ENCODE data around the gene SLC8A1. TPM values are rescaled to one million over a fixed set of nuclear protein-coding genes. Genes with fewer than 3 reads are reported as not detected.

The SLC8A1 gene
- total and polyA plus RNA-seq, 7 donors: 0.20 to 4.9 (median 2.3) TPM

DNA sequence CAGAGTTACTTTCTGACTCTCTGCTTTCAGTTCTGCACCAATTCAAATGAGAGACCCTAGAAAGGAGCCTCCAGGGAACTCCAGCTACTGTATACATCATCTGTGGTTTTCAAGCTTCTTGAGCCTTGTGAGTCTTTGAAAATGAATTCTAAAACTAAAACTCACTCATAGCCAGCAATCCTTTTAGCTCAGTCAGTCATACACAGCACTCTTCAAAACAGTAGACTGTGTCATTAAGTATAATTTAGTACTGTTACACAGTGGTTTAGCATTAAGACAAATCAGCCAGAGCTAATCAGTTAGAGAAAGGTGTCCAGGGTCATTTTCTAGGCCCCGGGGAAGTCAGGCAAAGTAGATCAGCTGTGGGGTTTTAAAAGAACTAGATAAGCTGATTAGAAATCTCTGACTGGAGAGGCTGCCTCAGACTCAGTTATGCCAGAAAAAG, 350.7 kb downstream of the SLC8A1 start:
- WGBS, 3 donors: 0 to 27% (median 18%) methylated on average over 1 of the region's 1 CpG
- TF ChIP-seq, protein P1, sequence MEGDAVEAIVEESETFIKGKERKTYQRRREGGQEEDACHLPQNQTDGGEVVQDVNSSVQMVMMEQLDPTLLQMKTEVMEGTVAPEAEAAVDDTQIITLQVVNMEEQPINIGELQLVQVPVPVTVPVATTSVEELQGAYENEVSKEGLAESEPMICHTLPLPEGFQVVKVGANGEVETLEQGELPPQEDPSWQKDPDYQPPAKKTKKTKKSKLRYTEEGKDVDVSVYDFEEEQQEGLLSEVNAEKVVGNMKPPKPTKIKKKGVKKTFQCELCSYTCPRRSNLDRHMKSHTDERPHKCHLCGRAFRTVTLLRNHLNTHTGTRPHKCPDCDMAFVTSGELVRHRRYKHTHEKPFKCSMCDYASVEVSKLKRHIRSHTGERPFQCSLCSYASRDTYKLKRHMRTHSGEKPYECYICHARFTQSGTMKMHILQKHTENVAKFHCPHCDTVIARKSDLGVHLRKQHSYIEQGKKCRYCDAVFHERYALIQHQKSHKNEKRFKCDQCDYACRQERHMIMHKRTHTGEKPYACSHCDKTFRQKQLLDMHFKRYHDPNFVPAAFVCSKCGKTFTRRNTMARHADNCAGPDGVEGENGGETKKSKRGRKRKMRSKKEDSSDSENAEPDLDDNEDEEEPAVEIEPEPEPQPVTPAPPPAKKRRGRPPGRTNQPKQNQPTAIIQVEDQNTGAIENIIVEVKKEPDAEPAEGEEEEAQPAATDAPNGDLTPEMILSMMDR (IDR thresholded peaks at IDR 0.05): no peak
- Histone ChIP-seq H3K36me3 (ENCODE audit: insufficient read depth in 1 of 2, low read depth in 1 of 2) (no peaks in the 10 kb centered on the region), H3K4me3 (no peak overlapping the region), H3K27me3 (ENCODE audit: insufficient read depth in 3 of 3, low read length in 2 of 3) (peaks cover 0 to 3% (median 0%) of the 10 kb centered on the region in 3 donors), H3K27ac (no peak overlapping the region), H3K4me1 (no peaks in the 10 kb centered on the region), H3K9me3 (no peaks in the 10 kb centered on the region)
- intact Hi-C loops (cut with DNase I): no loop called here
- no peak for ATAC-seq
- no peak for DNase-seq

DNA sequence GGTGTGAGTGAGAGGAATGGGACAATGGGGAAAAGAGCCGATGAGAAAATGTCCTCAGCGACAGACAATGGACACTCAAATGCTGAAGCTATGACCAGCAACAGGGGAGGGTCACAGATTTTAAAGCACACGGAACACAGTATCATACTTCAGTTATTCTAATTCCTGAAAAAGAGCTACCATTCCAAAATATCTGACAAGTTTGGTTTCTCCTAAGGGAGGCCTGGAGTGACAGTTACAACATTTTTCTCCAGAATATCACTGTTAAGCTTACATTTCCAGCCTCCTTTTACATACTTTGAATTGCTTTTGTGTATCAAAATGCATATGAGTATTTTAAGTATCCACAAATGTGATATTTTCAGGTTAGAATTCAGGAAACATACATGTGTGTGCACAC, 351.2 kb downstream of the SLC8A1 start:
- intact Hi-C loops (cut with DNase I): no loop called here
- Histone ChIP-seq H3K27me3 (ENCODE audit: insufficient read depth in 3 of 3, low read length in 2 of 3) (peaks cover 0 to 3% (median 0%) of the 10 kb centered on the region in 3 donors), H3K4me1 (no peaks in the 10 kb centered on the region), H3K36me3 (ENCODE audit: insufficient read depth in 1 of 2, low read depth in 1 of 2) (no peaks in the 10 kb centered on the region), H3K27ac (no peak overlapping the region), H3K9me3 (no peaks in the 10 kb centered on the region), H3K4me3 (no peak overlapping the region)
- ATAC-seq: no peak
- 88% methylated on average over 3 of the region's 3 CpGs for WGBS, 3 donors
- no peak for DNase-seq
- TF ChIP-seq, protein P1 (IDR thresholded peaks at IDR 0.05): no peak

DNA sequence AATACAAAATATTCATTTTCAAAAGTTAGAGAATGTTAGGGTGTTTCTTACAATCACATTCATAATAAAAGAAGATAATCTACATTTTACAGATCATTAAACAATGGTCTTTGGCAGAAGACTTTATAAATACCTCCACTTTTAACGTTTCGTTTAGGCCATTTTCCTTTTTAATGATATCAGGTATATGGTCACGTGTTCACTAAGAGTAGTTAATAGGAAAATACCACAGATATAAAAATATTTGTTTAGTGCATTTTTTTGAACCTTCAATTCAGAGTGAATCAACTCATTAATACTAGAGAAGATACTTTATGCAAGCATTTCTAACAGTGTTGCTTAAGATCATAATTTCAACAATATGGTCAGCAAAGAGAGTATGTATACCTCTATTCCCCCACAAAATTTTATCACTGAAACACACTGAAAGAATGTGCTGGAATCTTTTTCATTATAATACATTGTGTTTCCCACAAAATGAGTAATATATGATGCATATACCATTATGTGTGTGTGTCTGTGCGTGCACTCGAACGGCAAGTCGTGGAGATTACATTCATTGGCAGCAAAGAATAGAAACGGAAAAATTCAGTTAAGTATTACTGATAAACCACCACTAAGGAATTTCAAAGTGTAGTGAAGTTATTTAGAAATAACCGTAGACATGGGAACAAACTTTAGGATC, 353.0 kb downstream of the SLC8A1 start:
- Histone ChIP-seq H3K4me1 (no peaks in the 10 kb centered on the region), H3K27ac (no peak overlapping the region), H3K27me3 (ENCODE audit: insufficient read depth in 3 of 3, low read length in 2 of 3) (peaks cover 0 to 3% (median 0%) of the 10 kb centered on the region in 3 donors), H3K4me3 (no peak overlapping the region), H3K36me3 (ENCODE audit: insufficient read depth in 1 of 2, low read depth in 1 of 2) (no peaks in the 10 kb centered on the region), H3K9me3 (no peaks in the 10 kb centered on the region)
- no peak for ATAC-seq
- DNase-seq: no peak
- WGBS, 3 donors: 88 to 94% (median 93%) methylated on average over 9 of the region's 9 CpGs
- intact Hi-C loops (cut with DNase I): no loop called here
- TF ChIP-seq, protein P1 (IDR thresholded peaks at IDR 0.05): no peak

DNA sequence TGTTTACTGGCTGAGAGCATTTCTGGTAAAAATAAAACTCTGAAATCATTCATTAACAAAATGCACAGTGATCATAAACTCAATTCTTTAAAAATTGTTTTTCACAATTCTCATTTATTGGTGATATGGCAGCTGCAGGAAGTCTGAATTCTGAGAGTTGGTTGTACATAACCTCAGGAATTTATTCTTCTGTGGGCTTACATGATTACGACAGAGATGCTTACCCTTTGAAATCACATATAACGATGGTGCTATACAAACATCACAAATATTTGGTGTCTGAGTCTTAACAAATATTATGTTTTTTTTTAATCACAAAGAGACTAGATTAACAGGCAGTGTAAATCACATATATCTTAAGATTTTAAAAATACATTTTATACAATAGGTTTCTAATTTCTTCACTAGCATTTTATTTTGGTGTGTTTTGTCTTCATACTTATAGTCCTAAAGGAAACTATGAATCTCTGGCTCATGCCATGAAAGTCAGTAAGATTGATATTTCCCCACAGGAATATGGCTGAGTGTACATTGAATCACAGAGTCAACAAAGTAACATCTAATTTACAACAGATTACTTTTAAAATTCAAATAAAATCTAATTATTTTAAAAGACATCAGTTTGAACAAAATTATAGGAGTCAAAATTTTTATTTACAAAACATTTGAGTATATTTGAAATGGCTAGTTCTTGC, 354.1 kb downstream of the SLC8A1 start:
- Histone ChIP-seq H3K9me3 (no peaks in the 10 kb centered on the region), H3K4me3 (no peak overlapping the region), H3K27ac (no peak overlapping the region), H3K27me3 (ENCODE audit: insufficient read depth in 3 of 3, low read length in 2 of 3) (peaks cover 0 to 3% (median 0%) of the 10 kb centered on the region in 3 donors), H3K36me3 (ENCODE audit: insufficient read depth in 1 of 2, low read depth in 1 of 2) (no peaks in the 10 kb centered on the region), H3K4me1 (no peaks in the 10 kb centered on the region)
- DNase-seq (no peak), ATAC-seq (no peak)
- TF ChIP-seq, protein P1 (IDR thresholded peaks at IDR 0.05): no peak
- intact Hi-C loops (cut with DNase I): no loop called here
- WGBS, 3 donors: 85 to 90% (median 89%) methylated on average over 2 of the region's 2 CpGs

Measured in psoas muscle (tissue), 8 donors.